H9 (cell line): ENCODE measurements around the gene PDE4A. TPM values are rescaled to one million over a fixed set of nuclear protein-coding genes. Genes with fewer than 3 reads are reported as not detected.

Source experiments
- DNase-seq: peaks from one replicate; pipeline ENCODE4 v3.0.0-alpha.2; 2017
- H2AFZ ChIP-seq: one replicate; pipeline ENCODE4 v1.6.1; 2013; ENCODE audit warnings: mild to moderate bottlenecking, low read length, control low read depth, moderate library complexity
- H2AK5ac ChIP-seq: 2 replicates; pipeline ENCODE4 v1.6.1; 2013; ENCODE audit warnings: low read length, control low read depth, mixed read lengths; ENCODE audit not compliant: insufficient read length
- H2BK120ac ChIP-seq: one replicate; pipeline ENCODE4 v1.6.1; 2013; ENCODE audit warnings: low read depth, mild to moderate bottlenecking, low read length, control low read depth, inconsistent platforms; ENCODE audit not compliant: poor library complexity, severe bottlenecking
- H2BK12ac ChIP-seq: 2 replicates; pipeline ENCODE4 v1.6.1; 2013; ENCODE audit warnings: low read length, control low read depth, mixed read lengths, low read depth; ENCODE audit not compliant: insufficient read length
- H2BK15ac ChIP-seq: 2 replicates; pipeline ENCODE4 v1.6.1; 2013; ENCODE audit warnings: low read depth, low read length, control low read depth
- H2BK20ac ChIP-seq: one replicate; pipeline ENCODE4 v1.6.1; 2013; ENCODE audit warnings: low read depth, mild to moderate bottlenecking, low read length, control low read depth, inconsistent platforms; ENCODE audit not compliant: poor library complexity, severe bottlenecking
- H2BK5ac ChIP-seq: 2 replicates; pipeline ENCODE4 v1.6.1; 2013; ENCODE audit warnings: low read length, control low read depth, mixed read lengths; ENCODE audit not compliant: insufficient read length
- H3K14ac ChIP-seq: 2 replicates; pipeline ENCODE4 v1.6.1; 2013; ENCODE audit warnings: low read length, control low read depth; ENCODE audit not compliant: insufficient read depth
- H3K18ac ChIP-seq: 2 replicates; pipeline ENCODE4 v1.6.1; 2013; ENCODE audit warnings: low read depth, mild to moderate bottlenecking, mixed read lengths, low read length, control low read depth; ENCODE audit not compliant: insufficient read length
- H3K23ac ChIP-seq: 2 replicates; pipeline ENCODE4 v1.6.1; 2013; ENCODE audit warnings: low read length, control low read depth, mixed read lengths, low read depth; ENCODE audit not compliant: insufficient read length
- H3K23me2 ChIP-seq: 2 replicates; pipeline ENCODE4 v1.6.1; 2013; ENCODE audit warnings: low read depth, mild to moderate bottlenecking, mixed read lengths, low read length, control low read depth; ENCODE audit not compliant: insufficient read length, poor library complexity, severe bottlenecking
- H3K27ac ChIP-seq: 2 replicates; pipeline ENCODE4 v1.5.1; 2013; ENCODE audit warnings: low read length, control low read depth, mixed read lengths, low read depth; ENCODE audit not compliant: insufficient read length
- H3K27me3 ChIP-seq: 2 replicates; pipeline ENCODE4 v1.6.1; 2013; ENCODE audit warnings: low read length, control low read depth, inconsistent platforms; ENCODE audit not compliant: insufficient read depth
- H3K4ac ChIP-seq: 2 replicates; pipeline ENCODE4 v1.6.1; 2013; ENCODE audit warnings: low read depth, mild to moderate bottlenecking, control low read depth, inconsistent platforms, low read length, moderate library complexity
- H3K4me1 ChIP-seq: 2 replicates; pipeline ENCODE4 v1.6.1; 2013; ENCODE audit warnings: low read length, control low read depth, inconsistent platforms; ENCODE audit not compliant: insufficient read depth
- H3K4me2 ChIP-seq: 2 replicates; pipeline ENCODE4 v1.6.1; 2013; ENCODE audit warnings: low read length, control low read depth, mixed read lengths; ENCODE audit not compliant: insufficient read length, insufficient read depth
- H3K56ac ChIP-seq: 2 replicates; pipeline ENCODE4 v1.6.1; 2013; ENCODE audit warnings: low read depth, mild to moderate bottlenecking, mixed read lengths, low read length, control low read depth; ENCODE audit not compliant: insufficient read length
- H3K79me1 ChIP-seq: 2 replicates; pipeline ENCODE4 v1.6.1; 2013; ENCODE audit warnings: low read depth, mild to moderate bottlenecking, moderate library complexity, low read length, control low read depth, inconsistent platforms; ENCODE audit not compliant: insufficient read depth, poor library complexity, severe bottlenecking
- H3K79me2 ChIP-seq: 2 replicates; pipeline ENCODE4 v1.6.1; 2013; ENCODE audit warnings: low read length, control low read depth, inconsistent platforms; ENCODE audit not compliant: insufficient read depth
- H3K9ac ChIP-seq: 2 replicates; pipeline ENCODE4 v1.6.1; 2013; ENCODE audit warnings: low read length, control low read depth, mixed read lengths; ENCODE audit not compliant: insufficient read length; ENCODE audit errors: extremely low read depth
- H3K9me3 ChIP-seq: one replicate; pipeline ENCODE4 v1.6.1; 2013; ENCODE audit warnings: low read depth, low read length, inconsistent platforms; ENCODE audit not compliant: control insufficient read depth
- H3T11ph ChIP-seq: one replicate; pipeline ENCODE4 v1.6.1; 2013; ENCODE audit warnings: mild to moderate bottlenecking, low read length, control low read depth, inconsistent platforms
- H4K20me1 ChIP-seq: one replicate; pipeline ENCODE4 v1.6.1; 2013; ENCODE audit not compliant: control insufficient read depth, insufficient read length, insufficient read depth
- H4K5ac ChIP-seq: 2 replicates; pipeline ENCODE4 v1.6.1; 2013; ENCODE audit warnings: low read depth, mild to moderate bottlenecking, mixed read lengths, low read length, control low read depth; ENCODE audit not compliant: insufficient read length
- H4K8ac ChIP-seq: replicated peaks from 2 replicates; pipeline ENCODE4 v1.6.1; 2013; ENCODE audit warnings: low read length, control low read depth, mixed read lengths, low read depth; ENCODE audit not compliant: insufficient read length
- H4K91ac ChIP-seq: 2 replicates; pipeline ENCODE4 v1.6.1; 2013; ENCODE audit warnings: low read depth, mild to moderate bottlenecking, moderate library complexity, mixed read lengths, low read length, control low read depth; ENCODE audit not compliant: insufficient read length
- H3K27ac Mint-ChIP-seq, 3 experiments: 2 replicates in 2 of 3; 3 replicates in 1 of 3; pipeline ENCODE4 v1.8.0; 2020 to 2021; ENCODE audit warnings: mixed read lengths in 3 of 3, mild to moderate bottlenecking in 1 of 3, moderate library complexity in 1 of 3
- H3K27me3 Mint-ChIP-seq: 2 replicates; pipeline ENCODE4 v1.8.0; 2021; ENCODE audit warnings: low read depth, mild to moderate bottlenecking, moderate library complexity, mixed read lengths
- H3K36me3 Mint-ChIP-seq, 3 experiments: 2 replicates in 2 of 3; 3 replicates in 1 of 3; pipeline ENCODE4 v1.8.0; 2020 to 2021; ENCODE audit warnings: low read depth in 3 of 3, mixed read lengths in 3 of 3; ENCODE audit not compliant: insufficient read depth in 1 of 3
- H3K4me1 Mint-ChIP-seq, 2 experiments: 2 replicates each; pipeline ENCODE4 v1.8.0; 2020; ENCODE audit warnings: mixed read lengths in 2 of 2
- H3K4me3 Mint-ChIP-seq, 2 experiments: 2 replicates in 1 of 2; 3 replicates in 1 of 2; pipeline ENCODE4 v1.8.0; 2020 to 2021; ENCODE audit warnings: mild to moderate bottlenecking in 2 of 2, mixed read lengths in 2 of 2, moderate library complexity in 1 of 2
- H3K9me3 Mint-ChIP-seq, 2 experiments: 2 replicates in 1 of 2; 3 replicates in 1 of 2; pipeline ENCODE4 v1.8.0; 2020; ENCODE audit warnings: mild to moderate bottlenecking in 2 of 2, mixed read lengths in 2 of 2, moderate library complexity in 1 of 2
- WGBS: extraction: QIAGEN DNeasy Blood & Tissue Kit; methylation state at CpG from one replicate; pipeline ENCODE4 v1.1.7; 2013; ENCODE audit warnings: missing lambda C conversion rate, low lambda C conversion rate, mixed read lengths; ENCODE audit not compliant: insufficient read length; ENCODE audit errors: extremely low coverage; 5-methylcytosine and 5-hydroxymethylcytosine counted together
- total RNA-seq: library from RNA; stranded (reverse); gene quantifications from 2 replicates; pipeline ENCODE4 v1.2.1, GENCODE V29; 2021
- TF ChIP-seq, protein P1 (sequence below): fragments of 200-600 bp; sonication (generic); conservative IDR thresholded peaks from 3 replicates; pipeline ENCODE4 v1.8.0; 2021; ENCODE audit warnings: antibody characterized with exemption, mild to moderate bottlenecking

Gene PDE4A
- total RNA-seq, 1 experiment from 2014 or later = 8.5 TPM

DNA sequence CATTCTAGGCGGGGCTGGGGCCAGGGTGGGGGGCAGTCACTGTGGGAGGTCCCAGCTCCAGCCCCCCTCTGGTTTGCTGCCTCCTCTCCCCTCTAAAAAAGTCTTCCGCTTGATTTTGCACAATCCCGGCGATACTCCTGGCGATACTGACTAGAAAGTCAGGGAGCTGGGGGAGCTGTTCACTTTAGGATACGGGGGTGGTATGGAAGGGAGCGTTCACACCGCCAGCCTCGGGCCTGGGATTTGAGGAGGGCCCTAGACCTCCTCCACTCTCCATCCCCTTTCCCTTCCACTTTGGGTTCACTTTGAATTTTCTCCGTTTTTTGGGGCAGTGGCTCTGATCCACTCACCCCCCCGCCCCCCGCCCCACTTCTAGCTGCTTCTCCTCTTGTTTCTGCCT lies 47.8 kb downstream of the PDE4A start:
- H3K27me3 ChIP-seq = no peaks in the 10 kb centered on the region
- no peaks in the 10 kb centered on the region for H3K9me3 ChIP-seq
- H3K9ac ChIP-seq = no peak overlapping the region
- no peak for DNase-seq
- H4K8ac ChIP-seq = no peak overlapping the region
- H2BK12ac ChIP-seq = no peak overlapping the region
- H3T11ph ChIP-seq = no peak overlapping the region
- no peak overlapping the region; the same call in 1 of the 2 replicates for H3K14ac ChIP-seq
- peaks cover 9 to 24% of the 10 kb centered on the region in 2 experiments for H3K4me1 Mint-ChIP-seq
- H3K23me2 ChIP-seq = no peaks in the 10 kb centered on the region
- no peak overlapping the region for H3K23ac ChIP-seq
- no peak overlapping the region for H3K18ac ChIP-seq
- no peaks in the 10 kb centered on the region for H3K9me3 Mint-ChIP-seq
- peaks cover 0 to 9% (median 5%) of the 10 kb centered on the region in 3 experiments; a peak in 3 of 7 replicates for H3K36me3 Mint-ChIP-seq
- H3K79me2 ChIP-seq = no peaks in the 10 kb centered on the region
- peak overlapping the region in 2 of 3 experiments; percentile 63 to 83; a peak in 1 of 7 replicates for H3K27ac Mint-ChIP-seq
- no peak overlapping the region for H2BK20ac ChIP-seq
- TF ChIP-seq, protein P1, sequence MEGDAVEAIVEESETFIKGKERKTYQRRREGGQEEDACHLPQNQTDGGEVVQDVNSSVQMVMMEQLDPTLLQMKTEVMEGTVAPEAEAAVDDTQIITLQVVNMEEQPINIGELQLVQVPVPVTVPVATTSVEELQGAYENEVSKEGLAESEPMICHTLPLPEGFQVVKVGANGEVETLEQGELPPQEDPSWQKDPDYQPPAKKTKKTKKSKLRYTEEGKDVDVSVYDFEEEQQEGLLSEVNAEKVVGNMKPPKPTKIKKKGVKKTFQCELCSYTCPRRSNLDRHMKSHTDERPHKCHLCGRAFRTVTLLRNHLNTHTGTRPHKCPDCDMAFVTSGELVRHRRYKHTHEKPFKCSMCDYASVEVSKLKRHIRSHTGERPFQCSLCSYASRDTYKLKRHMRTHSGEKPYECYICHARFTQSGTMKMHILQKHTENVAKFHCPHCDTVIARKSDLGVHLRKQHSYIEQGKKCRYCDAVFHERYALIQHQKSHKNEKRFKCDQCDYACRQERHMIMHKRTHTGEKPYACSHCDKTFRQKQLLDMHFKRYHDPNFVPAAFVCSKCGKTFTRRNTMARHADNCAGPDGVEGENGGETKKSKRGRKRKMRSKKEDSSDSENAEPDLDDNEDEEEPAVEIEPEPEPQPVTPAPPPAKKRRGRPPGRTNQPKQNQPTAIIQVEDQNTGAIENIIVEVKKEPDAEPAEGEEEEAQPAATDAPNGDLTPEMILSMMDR = no peak
- H2BK120ac ChIP-seq = no peak overlapping the region
- H3K4me3 Mint-ChIP-seq = peak overlapping the region in 1 of 2 experiments; percentile 51; a peak in 2 of 5 replicates
- no CpG with 5 or more reads among the region's 12 CpGs for WGBS
- H3K4me2 ChIP-seq = no peak overlapping the region
- no peak overlapping the region for H2AFZ ChIP-seq
- H3K27ac ChIP-seq = no peak overlapping the region
- peaks cover 1% of the 10 kb centered on the region; the same call in 1 of the 2 replicates for H3K27me3 Mint-ChIP-seq
- no peak overlapping the region for H2AK5ac ChIP-seq
- H3K79me1 ChIP-seq = no peaks in the 10 kb centered on the region
- H2BK15ac ChIP-seq = no peak overlapping the region
- H2BK5ac ChIP-seq = no peak overlapping the region
- H4K20me1 ChIP-seq = no peaks in the 10 kb centered on the region
- H4K5ac ChIP-seq = no peak overlapping the region
- no peak overlapping the region for H4K91ac ChIP-seq
- no peak overlapping the region for H3K4ac ChIP-seq
- H3K4me1 ChIP-seq = no peaks in the 10 kb centered on the region
- H3K56ac ChIP-seq = no peak overlapping the region
